Measurements from ENCODE around the gene RAB28. TPM values are rescaled to one million over a fixed set of nuclear protein-coding genes. Genes with fewer than 3 reads are reported as not detected.
A peak's percentile ranks its signal among the peaks of the same experiment; 100 is the strongest.

RAB28 gene
- total and polyA plus RNA-seq, 2 of the 8 experiments (the other 6 are each of a cell fraction or from before 2014, with no cell fraction given): 16.0 to 18.7 TPM

GRCh38 chr4:13527981-13528820 lies 44.1 kb upstream of the RAB28 start:
- H3K23me2 ChIP-seq (ENCODE audit: low read depth, low read length): peaks cover 4% of the 10 kb centered on the region
- no peak overlapping the region for H4K5ac ChIP-seq (ENCODE audit: insufficient read length, low read depth, low read length)
- H3K4ac ChIP-seq (replicated peaks; ENCODE audit: insufficient read length, low read depth, low read length): no peak overlapping the region
- no peak overlapping the region for H3K23ac ChIP-seq (ENCODE audit: insufficient read length)
- ChIA-PET POLR2A (ENCODE audit: partially characterized antibody) (interaction anchor here (0.5 to 5.6 kb wide), 4 partner anchors 9 to 614 kb away, joined by 3 to 37 read pairs (median 4); partner anchors contain the start of gene NKX3-2), CTCF (ENCODE audit: partially characterized antibody) (interaction anchor here (2.0 to 13.6 kb wide), 2 partner anchors 9 to 13 kb away, joined by 9 to 132 read pairs; partner anchors contain the start of gene NKX3-2)
- no peak overlapping the region for H3K14ac ChIP-seq (ENCODE audit: insufficient read length)
- peak overlapping the region; percentile 36 for H2BK120ac ChIP-seq (replicated peaks; ENCODE audit: low read depth, low read length)
- H3K79me1 ChIP-seq (ENCODE audit: low read depth, low read length): no peaks in the 10 kb centered on the region
- WGBS, 2 experiments (ENCODE audit: extremely low coverage in 1 of 2, insufficient coverage in 1 of 2, insufficient read length in 1 of 2, insufficient replicate concordance in 2 of 2, low coverage in 1 of 2, low lambda C conversion rate in 2 of 2, missing lambda C conversion rate in 1 of 2): 8% methylated on average over 27 of the region's 35 CpGs; no CpG with 5 or more reads in 1 of the 2 experiments
- H3K79me2 ChIP-seq (ENCODE audit: control insufficient read depth in 1 of 2, insufficient read depth in 2 of 2, low read length in 2 of 2): no peaks in the 10 kb centered on the region
- peak overlapping the region; percentile 92; the same call in 1 of the 2 replicates for H2BK20ac ChIP-seq (ENCODE audit: low read length)
- H3K56ac ChIP-seq (replicated peaks; ENCODE audit: insufficient read length, low read depth, low read length): no peak overlapping the region
- H3K4me3 ChIP-seq (ENCODE audit: extremely low read depth in 1 of 4, insufficient read depth in 2 of 4, low read depth in 3 of 4, low read length in 4 of 4): peak overlapping the region in 1 of 4 experiments; percentile 39; a peak in 3 of 8 replicates
- peak overlapping the region; percentile 25; the same call in 1 of the 2 replicates for H3K18ac ChIP-seq (ENCODE audit: extremely low read depth, low read length)
- H2AFZ ChIP-seq (ENCODE audit: low read length): no peak overlapping the region
- DNase-seq (ENCODE audit: low read depth in 1 of 2, low spot score in 2 of 2) (peak in 1 of 2 experiments; percentile 63), FAIRE-seq (no peak)
- no peak for TF ChIP-seq RXRA (IDR thresholded peaks at IDR 0.05; ENCODE audit: insufficient read depth, low read depth, low read length)
- 0 out of 2 replicates have a peak, but pooled peaks have one; percentile 31 for TF ChIP-seq JUND (IDR thresholded peaks at IDR 0.05; ENCODE audit: low read length)
- peak; percentile 8; the same call in 1 of the 2 replicates for TF ChIP-seq SUZ12 (IDR thresholded peaks at IDR 0.05; ENCODE audit: low read length)
- peak; percentile 44 for TF ChIP-seq RNF2 (IDR thresholded peaks at IDR 0.05; ENCODE audit: borderline replicate concordance, low read depth, low read length, missing control alignments, poor library complexity, severe bottlenecking)
- TF ChIP-seq CEBPB (IDR thresholded peaks at IDR 0.05; ENCODE audit: low read depth, low read length): peak; percentile 86
- no peak for TF ChIP-seq SIX5 (IDR thresholded peaks at IDR 0.05; ENCODE audit: low read depth, low read length)
- TF ChIP-seq EZH2 (IDR thresholded peaks at IDR 0.05; ENCODE audit: low read depth, low read length, severe bottlenecking): peak; percentile 49
- peak overlapping the region; percentile 60 to 78 for H3K4me2 ChIP-seq (ENCODE audit: insufficient read depth in 1 of 2, low read depth in 2 of 2, low read length in 2 of 2)
- no peak overlapping the region for H3K27ac ChIP-seq (ENCODE audit: low read depth, low read length)
- no peak overlapping the region for H4K91ac ChIP-seq (replicated peaks; ENCODE audit: insufficient read length, low read length)
- peaks cover 8 to 14% of the 10 kb centered on the region in 2 experiments for H3K9me3 ChIP-seq (ENCODE audit: insufficient read depth in 2 of 2, low read depth in 1 of 2, low read length in 1 of 2)
- H2AK5ac ChIP-seq (ENCODE audit: low read depth, low read length): no peak overlapping the region
- peaks cover 13 to 50% (median 26%) of the 10 kb centered on the region in 4 experiments for H3K4me1 ChIP-seq (replicated peaks in 1 of 4; ENCODE audit: control insufficient read depth in 3 of 4, insufficient read depth in 4 of 4, low read length in 3 of 4)
- H3K27me3 ChIP-seq (replicated peaks in 1 of 4; ENCODE audit: control insufficient read depth in 3 of 4, extremely low read depth in 1 of 4, insufficient read depth in 3 of 4, low read length in 3 of 4): peaks cover 90 to 100% (median 98%) of the 10 kb centered on the region in 4 experiments
- H2BK15ac ChIP-seq (ENCODE audit: low read length): no peak overlapping the region; the same call in 1 of the 2 replicates
- H2BK5ac ChIP-seq (ENCODE audit: low read depth, low read length): no peak overlapping the region; the same call in 1 of the 2 replicates
- peaks cover 9 to 13% of the 10 kb centered on the region in 2 experiments for H4K20me1 ChIP-seq (replicated peaks in 1 of 2; ENCODE audit: control insufficient read depth in 1 of 2, insufficient read depth in 2 of 2, low read length in 2 of 2)
- no peak overlapping the region for H3K9ac ChIP-seq (replicated peaks in 1 of 4; ENCODE audit: extremely low read depth in 1 of 4, low read depth in 3 of 4, low read length in 3 of 4)
- H4K8ac ChIP-seq (ENCODE audit: extremely low read depth, insufficient read depth, low read length): no peak overlapping the region; the same call in 1 of the 2 replicates
- peak overlapping the region; percentile 94 for H2BK12ac ChIP-seq (ENCODE audit: low read depth, low read length)
- H3K36me3 ChIP-seq (ENCODE audit: control insufficient read depth in 2 of 4, insufficient read depth in 4 of 4, low read length in 3 of 4): peaks cover 0 to 9% (median 2%) of the 10 kb centered on the region in 4 experiments; a peak in 2 of 8 replicates

All from H1 (cell line).